HL-60 (cell line): Measurements from ENCODE around the gene MTCL1.

Experiments used
- DNase-seq, 2 experiments: peaks; one replicate each; pipeline ENCODE4 v3.0.0-alpha.2; 2010 to 2020; ENCODE audit warnings: low read depth in 1 of 2, low spot score in 1 of 2
- H3K27ac ChIP-seq: fragments of 250-450 bp; sonication (Bioruptor Pico); replicated peaks from 2 replicates; pipeline ENCODE4 v1.5.1; 2020; ENCODE audit warnings: mild to moderate bottlenecking, moderate library complexity
- H3K27me3 ChIP-seq: fragments of 250-450 bp; sonication (Bioruptor Pico); 2 replicates; pipeline ENCODE4 v1.5.1; 2021; ENCODE audit warnings: mild to moderate bottlenecking, moderate library complexity; ENCODE audit not compliant: insufficient read depth, poor library complexity, severe bottlenecking
- H3K4me3 ChIP-seq: replicated peaks from 2 replicates; pipeline ENCODE4 v1.5.1; 2011; ENCODE audit warnings: mild to moderate bottlenecking, control low read depth, low read length; ENCODE audit not compliant: insufficient read depth
- GABPA ChIP-seq: IDR thresholded peaks from 2 replicates; pipeline ENCODE4 v1.6.1; 2012; ENCODE audit warnings: low read depth
- POLR2AphosphoS5 ChIP-seq: IDR thresholded peaks from 2 replicates; pipeline ENCODE4 v1.6.1; 2012; ENCODE audit warnings: low read depth
- SPI1 ChIP-seq: IDR thresholded peaks from 2 replicates; pipeline ENCODE4 v1.6.1; 2012; ENCODE audit warnings: low read depth, mild to moderate bottlenecking, borderline replicate concordance
- TF ChIP-seq, protein P1 (sequence below): IDR thresholded peaks from 2 replicates; pipeline ENCODE4 v1.6.1; 2012; ENCODE audit warnings: low read depth; ENCODE audit not compliant: insufficient replicate concordance
- TF ChIP-seq, protein P2 (sequence below): IDR thresholded peaks from one replicate; pipeline ENCODE4 v1.5.1; 2011; ENCODE audit warnings: low read length, control low read depth, inconsistent platforms; ENCODE audit not compliant: insufficient read depth

The MTCL1 gene

GRCh38 chr18:8767340-8767739 is 62.0 kb downstream of the MTCL1 start:
- no peak for DNase-seq
- TF ChIP-seq SPI1, result no peak
- TF ChIP-seq, protein P1, sequence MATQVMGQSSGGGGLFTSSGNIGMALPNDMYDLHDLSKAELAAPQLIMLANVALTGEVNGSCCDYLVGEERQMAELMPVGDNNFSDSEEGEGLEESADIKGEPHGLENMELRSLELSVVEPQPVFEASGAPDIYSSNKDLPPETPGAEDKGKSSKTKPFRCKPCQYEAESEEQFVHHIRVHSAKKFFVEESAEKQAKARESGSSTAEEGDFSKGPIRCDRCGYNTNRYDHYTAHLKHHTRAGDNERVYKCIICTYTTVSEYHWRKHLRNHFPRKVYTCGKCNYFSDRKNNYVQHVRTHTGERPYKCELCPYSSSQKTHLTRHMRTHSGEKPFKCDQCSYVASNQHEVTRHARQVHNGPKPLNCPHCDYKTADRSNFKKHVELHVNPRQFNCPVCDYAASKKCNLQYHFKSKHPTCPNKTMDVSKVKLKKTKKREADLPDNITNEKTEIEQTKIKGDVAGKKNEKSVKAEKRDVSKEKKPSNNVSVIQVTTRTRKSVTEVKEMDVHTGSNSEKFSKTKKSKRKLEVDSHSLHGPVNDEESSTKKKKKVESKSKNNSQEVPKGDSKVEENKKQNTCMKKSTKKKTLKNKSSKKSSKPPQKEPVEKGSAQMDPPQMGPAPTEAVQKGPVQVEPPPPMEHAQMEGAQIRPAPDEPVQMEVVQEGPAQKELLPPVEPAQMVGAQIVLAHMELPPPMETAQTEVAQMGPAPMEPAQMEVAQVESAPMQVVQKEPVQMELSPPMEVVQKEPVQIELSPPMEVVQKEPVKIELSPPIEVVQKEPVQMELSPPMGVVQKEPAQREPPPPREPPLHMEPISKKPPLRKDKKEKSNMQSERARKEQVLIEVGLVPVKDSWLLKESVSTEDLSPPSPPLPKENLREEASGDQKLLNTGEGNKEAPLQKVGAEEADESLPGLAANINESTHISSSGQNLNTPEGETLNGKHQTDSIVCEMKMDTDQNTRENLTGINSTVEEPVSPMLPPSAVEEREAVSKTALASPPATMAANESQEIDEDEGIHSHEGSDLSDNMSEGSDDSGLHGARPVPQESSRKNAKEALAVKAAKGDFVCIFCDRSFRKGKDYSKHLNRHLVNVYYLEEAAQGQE, result no peak
- no peak for TF ChIP-seq GABPA
- TF ChIP-seq, protein P2, sequence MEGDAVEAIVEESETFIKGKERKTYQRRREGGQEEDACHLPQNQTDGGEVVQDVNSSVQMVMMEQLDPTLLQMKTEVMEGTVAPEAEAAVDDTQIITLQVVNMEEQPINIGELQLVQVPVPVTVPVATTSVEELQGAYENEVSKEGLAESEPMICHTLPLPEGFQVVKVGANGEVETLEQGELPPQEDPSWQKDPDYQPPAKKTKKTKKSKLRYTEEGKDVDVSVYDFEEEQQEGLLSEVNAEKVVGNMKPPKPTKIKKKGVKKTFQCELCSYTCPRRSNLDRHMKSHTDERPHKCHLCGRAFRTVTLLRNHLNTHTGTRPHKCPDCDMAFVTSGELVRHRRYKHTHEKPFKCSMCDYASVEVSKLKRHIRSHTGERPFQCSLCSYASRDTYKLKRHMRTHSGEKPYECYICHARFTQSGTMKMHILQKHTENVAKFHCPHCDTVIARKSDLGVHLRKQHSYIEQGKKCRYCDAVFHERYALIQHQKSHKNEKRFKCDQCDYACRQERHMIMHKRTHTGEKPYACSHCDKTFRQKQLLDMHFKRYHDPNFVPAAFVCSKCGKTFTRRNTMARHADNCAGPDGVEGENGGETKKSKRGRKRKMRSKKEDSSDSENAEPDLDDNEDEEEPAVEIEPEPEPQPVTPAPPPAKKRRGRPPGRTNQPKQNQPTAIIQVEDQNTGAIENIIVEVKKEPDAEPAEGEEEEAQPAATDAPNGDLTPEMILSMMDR, result no peak
- TF ChIP-seq POLR2AphosphoS5, result no peak

GRCh38 chr18:8769509-8770095 is 64.2 kb downstream of the MTCL1 start:
- Histone ChIP-seq H3K27me3 (no peaks in the 10 kb centered on the region), H3K4me3 (no peak overlapping the region), H3K27ac (no peak overlapping the region)
- DNase-seq, result no peak
- TF ChIP-seq GABPA, result no peak
- TF ChIP-seq, protein P2, result no peak
- no peak for TF ChIP-seq POLR2AphosphoS5
- TF ChIP-seq, protein P1, result no peak
- no peak for TF ChIP-seq SPI1

More at GRCh38 chr18:8767340-8767739, 62.0 kb downstream of the MTCL1 start:
- no peak overlapping the region for H3K4me3 ChIP-seq
- no peak overlapping the region for H3K27ac ChIP-seq
- H3K27me3 ChIP-seq, result no peaks in the 10 kb centered on the region

GRCh38 chr18:8770657-8771056 is 65.3 kb downstream of the MTCL1 start:
- no peak for TF ChIP-seq GABPA
- TF ChIP-seq, protein P1, result no peak
- no peak for TF ChIP-seq SPI1
- no peak for TF ChIP-seq POLR2AphosphoS5
- TF ChIP-seq, protein P2, result no peak
- Histone ChIP-seq H3K4me3 (no peak overlapping the region), H3K27ac (no peak overlapping the region), H3K27me3 (no peaks in the 10 kb centered on the region)
- DNase-seq, result no peak
